Measurements from ENCODE around the gene ZNF280D. TPM values are rescaled to one million over a fixed set of nuclear protein-coding genes. Genes with fewer than 3 reads are reported as not detected.
A peak's percentile ranks its signal among the peaks of the same experiment; 100 is the strongest.
"Not testable (repeated sequence)": the region's sequence is repeated elsewhere in the genome, so short reads cannot be mapped to it uniquely, and the experiment has no call there.

Gene ZNF280D
- polyA plus RNA-seq, 10 donors = 27.3 to 56.3 (median 37.6) TPM

DNA sequence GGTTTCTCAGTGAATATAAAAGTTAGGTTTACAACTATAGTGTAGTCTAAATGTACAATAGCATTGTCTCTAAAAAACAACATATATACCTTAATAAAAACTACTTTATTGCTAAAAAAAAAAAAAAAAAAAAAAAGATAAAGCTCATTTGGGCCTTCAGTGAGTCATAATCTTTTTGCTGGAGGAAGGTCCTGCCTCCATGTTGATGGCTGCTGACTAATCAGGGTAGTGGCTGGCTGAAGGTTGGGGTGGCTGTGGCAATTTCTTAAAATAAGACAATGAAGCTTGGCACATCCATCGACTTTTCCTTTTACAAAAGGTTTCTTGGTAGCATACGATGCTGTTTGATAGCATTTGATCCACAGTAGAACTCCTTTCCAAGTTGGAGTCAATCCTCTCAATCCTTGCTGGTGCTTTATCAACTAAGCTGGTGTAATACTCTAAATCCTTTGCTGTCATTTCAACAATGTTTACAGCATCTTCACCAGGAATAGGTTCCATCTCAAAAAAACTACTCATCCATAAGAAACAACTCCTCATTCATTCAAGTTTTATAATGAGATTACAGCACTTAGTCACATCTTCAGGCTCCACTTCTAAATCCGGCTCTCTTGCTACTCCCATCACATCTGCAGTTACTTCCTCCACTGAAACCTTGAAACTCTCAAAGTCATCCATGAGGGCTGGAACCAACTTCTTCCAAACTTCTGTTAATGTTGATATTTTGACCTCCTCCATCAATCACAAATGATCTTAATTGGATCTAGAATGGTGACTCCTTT lies 13.3 kb downstream of the ZNF280D start:
- DNase-seq = no peak

DNA sequence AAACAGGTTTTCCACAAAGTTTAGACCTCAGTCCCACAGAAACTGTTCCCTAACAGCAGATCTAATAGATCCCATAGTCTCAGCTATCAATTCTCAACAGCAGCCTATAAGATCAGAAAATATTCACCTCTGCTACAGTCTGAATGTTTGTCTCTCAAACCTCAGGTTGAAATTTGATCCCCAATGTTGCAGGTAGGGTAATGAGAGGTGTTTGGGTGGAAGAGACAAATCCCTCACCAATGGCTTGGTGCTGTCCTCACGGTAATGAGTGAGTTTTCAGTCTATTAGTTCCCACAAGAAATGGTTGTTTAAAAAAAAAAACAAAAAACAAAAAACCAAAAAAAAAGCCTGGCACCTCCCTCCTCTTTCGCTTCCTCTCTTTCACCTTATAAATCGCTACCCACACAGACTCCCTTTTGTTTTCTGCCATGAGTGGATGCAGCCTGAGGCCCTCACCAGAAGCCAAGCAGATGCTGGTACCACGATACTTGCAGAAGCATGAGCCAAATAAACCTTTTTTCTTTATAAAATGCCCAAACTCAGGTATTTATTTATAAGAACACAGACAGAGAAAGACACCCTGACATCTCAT lies 14.2 kb downstream of the ZNF280D start:
- no peak for DNase-seq

DNA sequence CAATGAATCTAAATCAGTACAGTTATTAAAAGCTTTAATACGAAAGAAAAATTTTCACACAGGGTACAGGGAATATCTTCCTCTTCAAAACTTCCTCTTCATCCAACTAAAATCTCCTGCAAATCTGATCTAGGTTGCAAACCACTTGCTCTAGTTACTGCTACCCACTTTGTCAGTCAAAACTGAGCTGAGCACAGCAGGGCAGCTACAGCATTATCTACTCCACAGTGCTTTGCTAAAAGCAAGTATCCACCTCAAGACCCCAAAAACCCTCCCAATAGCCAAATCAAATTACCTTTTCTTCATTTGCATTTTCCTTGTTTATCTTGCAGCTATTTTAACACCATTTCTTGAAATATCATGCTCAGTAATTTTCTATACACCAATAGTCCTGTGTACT lies 14.7 kb downstream of the ZNF280D start:
- DNase-seq = no peak

DNA sequence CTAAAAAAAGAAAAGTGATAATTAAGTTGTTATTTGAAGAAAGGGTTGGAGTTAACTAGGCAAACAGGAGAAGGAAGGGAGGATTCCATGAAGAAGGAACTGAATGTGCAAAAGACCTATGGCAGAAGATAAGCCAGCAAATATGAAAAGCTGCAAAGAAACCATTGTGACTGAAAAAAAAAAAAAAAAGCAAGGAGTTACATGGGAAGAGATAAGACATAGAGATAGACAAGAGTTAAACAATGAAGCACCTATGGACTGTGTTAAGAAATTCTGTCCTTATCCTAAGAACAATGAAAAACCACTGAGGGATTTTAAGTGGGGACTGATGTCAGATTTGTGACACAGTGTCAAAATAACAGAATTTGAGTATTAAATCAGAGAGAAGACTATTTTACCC lies 17.0 kb downstream of the ZNF280D start:
- DNase-seq = no peak

DNA sequence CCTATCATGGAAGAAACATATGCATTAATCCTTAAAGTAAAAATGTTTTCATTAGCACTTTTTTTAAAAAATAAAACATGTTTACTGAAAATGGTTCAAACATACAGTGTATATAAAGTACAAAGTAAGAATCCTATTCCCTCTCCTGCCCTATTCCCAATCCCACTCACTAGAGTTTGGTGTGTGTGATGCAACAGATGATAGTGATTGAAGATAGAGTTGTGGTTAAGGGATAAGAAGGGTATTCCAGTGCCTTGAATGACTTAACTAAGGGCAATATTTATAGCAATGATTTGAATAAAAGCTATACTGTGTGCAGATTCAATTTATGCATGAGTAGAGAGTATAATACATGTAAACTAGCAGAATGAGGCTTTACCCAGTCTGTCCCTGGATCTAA lies 18.1 kb downstream of the ZNF280D start:
- DNase-seq = no peak

DNA sequence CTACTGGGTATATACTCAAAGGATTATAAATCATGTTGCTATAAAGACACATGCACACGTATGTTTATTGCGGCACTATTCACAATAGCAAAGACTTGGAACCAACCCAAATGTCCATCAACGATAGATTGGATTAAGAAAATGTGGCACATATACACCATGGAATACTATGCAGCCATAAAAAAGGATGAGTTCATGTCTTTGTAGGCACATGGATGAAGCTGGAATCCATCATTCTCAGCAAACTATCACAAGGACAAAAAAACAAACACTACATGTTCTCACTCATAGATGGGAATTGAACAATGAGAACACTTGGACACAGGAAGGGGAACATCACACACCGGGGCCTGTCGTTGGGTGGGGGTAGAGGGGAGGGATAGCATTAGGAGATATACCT lies 23.8 kb downstream of the ZNF280D start:
- not testable (repeated sequence) for DNase-seq

DNA sequence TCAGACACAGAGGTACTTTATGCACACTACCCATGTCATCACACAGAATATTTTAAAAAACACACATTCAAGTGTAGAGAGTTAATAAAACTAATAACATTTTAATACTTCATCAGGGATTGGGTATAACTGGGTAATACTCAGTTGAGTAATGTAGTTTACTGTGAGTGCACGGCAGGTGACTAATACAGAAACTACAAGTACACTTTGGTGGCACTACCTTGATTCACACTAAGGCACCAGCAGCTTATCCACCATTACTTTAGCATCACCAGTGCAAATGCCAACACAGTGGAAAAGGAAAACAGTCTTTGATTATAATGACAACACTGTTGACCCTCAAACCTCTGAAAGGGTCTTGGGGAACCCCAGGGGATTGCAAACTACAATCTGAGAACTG lies 33.6 kb downstream of the ZNF280D start:
- no peak for DNase-seq

DNA sequence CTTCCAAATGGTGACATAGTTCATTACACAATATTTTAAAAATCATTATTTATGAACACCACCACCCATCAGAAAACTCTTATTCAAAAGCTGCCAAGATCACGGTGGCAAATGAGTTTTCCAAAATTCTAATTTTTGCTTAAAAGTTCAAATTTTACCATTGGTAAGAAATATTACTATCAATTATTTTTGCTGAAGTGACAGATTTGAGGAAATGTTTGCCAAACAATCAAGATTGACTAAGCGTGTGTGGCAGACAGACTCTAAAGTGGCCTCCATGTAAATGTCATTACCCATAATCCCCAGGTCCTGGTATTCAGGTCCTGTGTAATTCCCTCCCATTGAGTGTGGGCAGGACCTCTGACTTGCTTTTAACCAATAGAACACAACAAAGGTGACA lies 35.0 kb downstream of the ZNF280D start:
- no peak for DNase-seq

DNA sequence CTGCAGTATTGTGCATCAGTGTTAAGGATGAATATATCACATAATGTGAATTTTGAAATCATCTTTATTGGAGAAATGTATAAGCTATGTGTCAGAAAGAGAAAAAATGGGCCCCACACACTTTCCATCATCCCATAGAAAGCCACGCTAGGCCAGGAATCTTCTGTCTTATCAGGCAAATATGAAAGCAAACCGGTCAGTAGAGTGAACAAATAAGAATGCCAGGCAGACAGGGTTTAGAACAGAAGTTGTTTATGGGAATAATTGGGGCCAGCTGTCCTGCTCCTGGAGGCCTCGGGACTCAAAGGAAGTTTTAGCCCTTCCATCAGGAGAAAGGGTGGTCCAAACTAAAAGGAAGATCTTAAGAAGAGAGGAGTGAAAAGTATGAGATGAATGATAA lies 39.5 kb downstream of the ZNF280D start:
- no peak for DNase-seq

DNA sequence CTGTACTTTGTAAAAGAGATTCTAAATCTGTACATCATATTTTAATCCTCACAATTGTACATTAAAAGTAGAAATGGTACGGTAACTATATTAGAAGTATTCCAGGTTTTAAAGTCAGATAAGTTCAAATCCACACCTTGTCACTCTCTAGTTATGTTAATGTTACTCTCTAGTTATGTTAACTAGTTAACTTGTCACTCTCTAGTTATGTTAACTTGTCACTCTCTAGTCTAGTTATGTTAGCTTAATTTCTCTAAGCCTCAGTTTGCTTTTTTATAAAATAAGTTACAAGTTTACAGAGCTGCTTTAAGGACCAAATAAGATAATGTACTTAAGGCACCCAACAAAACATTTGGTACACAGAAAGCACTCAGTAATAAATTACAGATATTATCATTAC lies 42.6 kb downstream of the ZNF280D start:
- DNase-seq = no peak

DNA sequence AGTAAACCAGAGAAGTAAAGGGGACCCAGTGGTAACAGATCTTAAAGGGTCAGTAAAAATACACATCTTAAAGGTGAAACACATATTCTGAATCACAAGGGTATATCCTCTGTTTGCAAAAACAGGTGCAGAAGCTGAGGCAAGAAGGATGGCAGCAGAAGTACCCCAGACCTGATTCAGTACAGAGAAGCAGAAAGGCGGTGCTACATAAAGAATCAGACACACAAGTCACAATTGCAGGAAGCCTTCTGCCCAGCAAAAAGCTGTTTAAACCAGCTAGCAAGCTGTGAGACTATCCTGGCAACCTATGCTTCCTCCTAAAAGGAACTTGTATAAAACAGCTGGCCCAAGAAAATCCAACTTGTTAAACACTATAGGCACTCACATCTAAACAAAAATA lies 49.4 kb downstream of the ZNF280D start:
- no peak for DNase-seq

DNA sequence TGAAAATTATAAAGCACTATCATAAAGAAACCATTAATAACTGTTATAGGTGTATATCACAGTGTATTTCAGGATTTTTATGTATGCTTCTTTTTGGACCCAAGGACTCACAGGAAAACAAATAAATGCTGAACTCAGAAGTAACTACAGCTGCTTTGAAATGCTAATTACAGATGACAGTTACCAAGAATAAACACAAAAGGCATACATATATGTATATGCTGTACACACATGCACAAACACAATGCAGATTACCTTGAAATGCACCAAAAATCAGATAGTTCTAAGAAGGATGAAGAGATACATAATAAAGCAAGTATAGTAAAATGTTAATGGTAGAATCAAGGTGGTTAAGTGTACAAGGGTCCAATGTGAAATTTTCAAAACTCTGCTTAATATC lies 52.2 kb downstream of the ZNF280D start:
- no peak for DNase-seq

DNA sequence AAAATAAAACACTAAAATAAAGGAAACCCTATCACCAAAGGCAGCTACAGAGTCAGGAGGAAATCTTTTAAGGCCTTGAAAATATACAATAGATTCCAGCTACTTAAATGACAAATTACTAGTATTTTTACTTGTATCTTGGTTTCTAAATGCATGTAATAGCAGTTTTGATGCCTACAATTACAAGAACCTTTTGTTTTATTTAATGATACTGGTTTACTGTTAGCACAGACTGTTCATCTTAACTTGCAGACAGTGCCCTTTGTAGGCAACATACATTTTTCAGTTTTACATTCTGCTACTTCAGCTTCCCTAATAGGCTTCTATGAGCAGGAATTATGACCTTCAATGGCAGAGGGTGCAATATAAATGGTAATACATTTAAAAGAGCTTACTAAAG lies 54.1 kb downstream of the ZNF280D start:
- DNase-seq = no peak

DNA sequence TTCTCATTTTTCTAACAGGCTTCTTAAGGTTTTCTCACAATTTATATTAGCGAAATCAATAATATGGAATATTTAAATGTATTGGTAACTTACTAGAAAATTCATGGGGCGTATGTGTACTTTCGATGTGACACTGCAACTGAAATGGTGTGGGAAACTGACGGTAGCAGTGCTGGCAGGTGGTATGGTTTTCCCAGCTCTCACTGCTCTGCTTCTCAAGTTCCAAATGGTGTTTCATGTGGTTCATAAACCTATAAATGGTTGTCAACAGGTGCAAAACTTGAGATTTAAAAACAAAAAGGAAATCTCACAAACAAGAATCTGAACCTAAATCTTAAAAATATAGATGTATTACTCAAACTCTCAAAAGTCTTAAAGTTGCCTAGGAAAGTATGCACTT lies 54.7 kb downstream of the ZNF280D start:
- peak in 1 of 3 donors; percentile 12 for DNase-seq

DNA sequence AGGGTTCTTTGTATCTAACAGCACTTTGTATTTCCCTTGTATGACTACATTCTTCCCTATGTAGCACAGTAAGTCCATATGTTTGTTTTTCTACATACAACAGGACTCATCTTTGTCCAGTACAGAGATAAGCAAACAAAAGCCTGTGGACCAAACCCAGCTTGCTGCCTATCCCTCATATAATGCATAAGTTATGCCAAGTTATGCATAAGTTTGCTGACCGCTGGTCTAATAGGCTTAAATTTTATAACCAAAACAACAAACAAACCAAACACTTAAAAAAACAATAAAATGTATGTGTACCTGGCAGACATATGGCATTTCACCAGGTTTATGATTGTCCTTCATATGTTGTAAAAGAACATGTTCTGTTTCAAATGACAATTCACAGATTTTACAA lies 56.0 kb downstream of the ZNF280D start:
- no peak for DNase-seq

DNA sequence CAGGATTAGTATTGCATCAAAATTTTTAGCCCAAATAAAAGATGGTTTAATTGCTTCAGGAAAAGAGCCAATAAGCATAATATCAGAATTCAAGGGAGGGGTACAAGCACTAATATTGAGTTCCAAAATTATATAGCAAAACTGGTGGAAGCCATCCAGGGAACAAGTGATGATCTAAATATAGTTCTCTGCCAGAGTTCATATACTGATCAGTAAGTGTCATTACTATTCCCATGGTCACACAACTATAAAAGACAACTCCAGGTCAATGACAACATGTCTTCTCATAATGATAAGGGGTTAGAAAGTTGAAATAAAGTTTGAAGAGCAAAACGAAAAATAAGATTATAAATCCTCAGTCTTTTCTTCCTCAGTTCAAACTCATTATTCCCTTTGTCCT lies 57.4 kb downstream of the ZNF280D start:
- no peak for DNase-seq

DNA sequence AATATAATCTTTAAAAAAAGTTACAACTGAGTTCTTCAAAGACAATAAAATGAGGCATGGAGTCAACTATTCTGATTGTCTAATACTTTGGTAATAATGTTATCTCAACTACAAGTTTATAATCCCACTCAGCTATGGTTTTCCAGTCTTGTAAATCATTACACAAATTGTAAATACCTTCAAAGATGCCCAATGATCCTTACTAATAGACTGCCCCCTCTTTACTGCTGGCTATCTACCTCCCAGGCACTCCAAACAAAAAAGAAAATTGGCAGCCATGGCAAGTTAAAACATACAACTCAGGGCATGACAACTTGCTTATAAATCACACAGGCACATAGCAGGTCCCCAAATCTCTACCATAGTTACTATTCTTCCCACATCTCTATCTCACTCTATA lies 58.5 kb downstream of the ZNF280D start:
- DNase-seq = no peak

DNA sequence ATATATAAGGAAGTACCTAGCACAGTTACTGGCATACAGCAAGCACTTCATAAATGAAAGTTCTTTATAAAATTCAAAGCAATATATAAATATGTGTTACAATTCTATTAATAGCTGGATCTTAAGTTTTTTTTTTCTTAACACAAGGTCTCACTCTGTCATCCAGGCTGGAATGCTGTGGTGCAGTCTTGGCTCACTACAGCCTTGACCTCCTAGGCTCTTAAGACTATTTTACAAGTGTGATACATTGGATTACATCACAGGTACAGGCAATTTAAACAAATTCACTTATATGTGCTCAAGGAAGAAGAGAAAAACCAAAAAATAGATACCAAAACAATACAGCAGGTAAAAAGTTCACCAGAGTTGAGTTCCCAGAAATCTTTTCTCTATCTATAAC lies 60.6 kb downstream of the ZNF280D start:
- DNase-seq = no peak

DNA sequence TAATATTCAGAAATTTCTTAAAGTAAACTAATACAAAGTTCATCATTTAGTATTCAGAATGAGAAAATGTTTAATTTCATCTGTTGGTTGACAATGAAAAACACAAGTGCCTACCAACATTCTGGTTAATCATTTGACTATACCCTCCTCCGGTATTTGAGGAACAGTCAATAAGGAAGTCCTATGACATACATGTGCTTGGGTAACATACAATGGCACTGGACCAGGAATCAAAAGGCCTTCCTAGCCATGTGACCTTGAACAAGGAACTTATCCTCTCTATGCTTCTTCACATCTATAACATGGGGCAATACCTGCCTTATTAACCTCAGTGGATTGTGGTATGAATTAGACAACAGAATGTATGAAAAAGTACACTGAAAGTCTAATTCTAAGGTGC lies 65.8 kb downstream of the ZNF280D start:
- DNase-seq = no peak

DNA sequence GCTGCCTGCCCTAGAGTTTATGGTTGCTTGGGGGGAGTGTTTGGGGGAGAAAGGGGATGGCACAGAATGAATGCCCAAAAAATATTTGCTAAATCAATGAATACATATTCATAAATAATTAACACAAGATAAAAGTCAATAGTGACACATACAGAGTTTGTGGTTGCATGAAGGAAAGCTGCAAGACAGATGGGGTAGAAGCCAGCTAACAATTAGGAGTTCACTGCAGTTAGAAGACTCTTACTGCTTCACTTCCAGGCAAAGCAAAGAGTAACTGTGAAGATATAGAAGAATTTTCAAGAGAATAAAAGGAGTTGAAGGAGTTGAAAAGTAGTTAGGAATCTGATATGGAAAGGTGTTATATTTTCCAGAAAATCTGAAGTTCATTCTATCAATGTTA lies 72.4 kb downstream of the ZNF280D start:
- no peak for DNase-seq

DNA sequence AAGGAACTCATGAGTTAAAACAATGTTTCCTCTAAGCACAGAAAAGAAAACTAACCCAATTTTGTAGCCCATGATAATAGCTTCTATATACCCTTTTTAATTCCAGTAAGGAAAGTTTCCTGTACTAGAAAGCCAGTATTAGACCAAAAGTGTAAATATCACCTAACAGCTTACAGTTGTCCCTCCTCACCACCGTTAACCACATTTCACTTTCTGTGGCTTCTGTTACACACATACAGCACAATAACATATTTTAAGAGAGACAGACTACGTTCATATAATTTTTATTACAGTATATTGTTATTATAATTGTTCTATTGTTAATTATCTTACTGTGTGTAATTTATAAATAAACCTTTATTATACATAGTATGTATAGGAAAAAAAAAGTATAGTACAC lies 74.1 kb downstream of the ZNF280D start:
- DNase-seq = no peak

DNA sequence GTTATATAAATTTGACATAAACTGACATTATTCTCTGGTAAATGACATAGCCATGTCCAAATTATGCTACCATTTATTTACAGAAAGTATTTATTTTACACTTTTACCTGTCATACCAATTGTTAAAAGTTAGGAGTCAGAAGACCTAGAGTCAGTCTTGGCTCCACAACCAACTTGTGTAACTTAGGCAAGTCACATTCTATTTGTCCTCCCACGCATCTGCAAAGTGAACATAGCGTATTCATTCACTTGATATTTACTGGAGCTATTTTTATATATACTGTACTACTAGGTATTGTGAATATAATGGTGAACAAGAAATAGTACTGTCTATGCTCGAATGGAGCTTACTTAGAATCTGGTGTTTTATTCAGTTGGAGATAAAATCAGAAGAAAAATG lies 78.7 kb downstream of the ZNF280D start:
- no peak for DNase-seq

DNA sequence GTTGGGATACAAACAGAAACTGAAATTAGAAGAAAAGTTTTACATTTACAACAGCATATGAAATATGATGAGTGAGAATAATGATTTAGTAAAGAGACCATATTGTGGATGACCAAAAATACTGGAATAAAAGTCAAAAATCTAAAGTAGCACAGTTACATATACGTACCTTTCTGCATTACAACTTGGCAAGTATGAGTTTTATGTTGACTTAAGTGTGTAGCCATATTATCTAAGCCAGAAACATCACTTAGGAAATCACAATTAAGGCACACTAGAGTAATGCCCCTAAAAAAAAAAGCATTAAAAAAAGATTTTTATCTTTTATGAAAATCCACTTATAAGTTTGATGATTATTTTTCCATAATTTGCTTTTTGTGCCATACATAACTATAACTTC lies 79.1 kb downstream of the ZNF280D start:
- no peak for DNase-seq

DNA sequence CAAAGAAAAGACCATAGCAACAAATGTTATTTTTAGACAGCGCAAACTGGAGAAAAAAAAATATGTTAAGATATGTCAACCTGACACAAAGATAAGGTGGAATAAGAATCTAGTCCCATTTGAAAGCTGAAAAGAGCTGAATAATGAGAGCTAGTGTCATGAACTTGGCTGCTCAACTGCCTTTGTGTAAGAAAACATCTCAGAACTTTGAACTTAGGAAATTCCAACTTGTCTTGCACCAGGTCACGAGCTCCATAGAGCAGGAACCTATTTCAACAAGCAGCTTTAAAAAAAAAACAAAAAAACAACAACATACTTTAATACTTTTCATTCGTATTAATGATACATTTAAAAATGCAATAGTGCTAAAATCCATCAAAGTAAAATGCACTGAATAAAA lies 79.5 kb downstream of the ZNF280D start:
- DNase-seq = peak in 1 of 3 donors; percentile 9

Measured in muscle of back (tissue), 11 donors.